ENCODE measurements around the gene ZMIZ1.

The ZMIZ1 gene

GRCh38 chr10:79219322-79219957 is 150.7 kb downstream of the ZMIZ1 start:
- no peak for DNase-seq

GRCh38 chr10:79220307-79220706 is 151.5 kb downstream of the ZMIZ1 start:
- no peak for DNase-seq

GRCh38 chr10:79221110-79222051 is 152.6 kb downstream of the ZMIZ1 start:
- DNase-seq: no peak

- no peak for DNase-seq
Observed at GRCh38 chr10:79222186-79222585, 153.4 kb downstream of the ZMIZ1 start.

GRCh38 chr10:79223091-79224048 is 154.6 kb downstream of the ZMIZ1 start:
- peak in 1 of 3 donors; percentile 23 for DNase-seq

- DNase-seq: no peak
Observed at GRCh38 chr10:79224263-79224949, 155.6 kb downstream of the ZMIZ1 start.

- DNase-seq: no peak
Observed at GRCh38 chr10:79224992-79225391, 156.2 kb downstream of the ZMIZ1 start.

GRCh38 chr10:79226391-79227245 is 157.9 kb downstream of the ZMIZ1 start:
- DNase-seq: no peak

- no peak for DNase-seq
Observed at GRCh38 chr10:79229071-79229541, 160.3 kb downstream of the ZMIZ1 start.

GRCh38 chr10:79229830-79230327 is 161.1 kb downstream of the ZMIZ1 start:
- DNase-seq: no peak

GRCh38 chr10:79230328-79230830 is 161.6 kb downstream of the ZMIZ1 start:
- no peak for DNase-seq

- DNase-seq: no peak
Observed at GRCh38 chr10:79230850-79231249, 162.1 kb downstream of the ZMIZ1 start.

- no peak for DNase-seq
Observed at GRCh38 chr10:79231908-79232307, 163.1 kb downstream of the ZMIZ1 start.

- DNase-seq: no peak
Observed at GRCh38 chr10:79232864-79233263, 164.1 kb downstream of the ZMIZ1 start.

GRCh38 chr10:79234391-79235315 is 165.9 kb downstream of the ZMIZ1 start:
- no peak for DNase-seq

GRCh38 chr10:79235765-79236432 is 167.1 kb downstream of the ZMIZ1 start:
- no peak for DNase-seq

- no peak for DNase-seq
Observed at GRCh38 chr10:79236433-79236765, 167.6 kb downstream of the ZMIZ1 start.

GRCh38 chr10:79237454-79238157 is 168.8 kb downstream of the ZMIZ1 start:
- DNase-seq: peak in 2 of 3 donors; percentile 22 to 27

- no peak for DNase-seq
Observed at GRCh38 chr10:79238158-79238520, 169.4 kb downstream of the ZMIZ1 start.

All from suppressor macrophage treated with lipopolysaccharide for 1 hour (primary cell).